GM12872 (cell line): ENCODE data around the gene PLXNA4.

ENCODE experiments used
- TF ChIP-seq, protein P1 (sequence below): IDR thresholded peaks from 3 replicates; pipeline ENCODE4 v1.5.1; 2011; ENCODE audit warnings: low read depth, mild to moderate bottlenecking, low read length, moderate library complexity; ENCODE audit not compliant: insufficient read depth

The PLXNA4 gene

DNA sequence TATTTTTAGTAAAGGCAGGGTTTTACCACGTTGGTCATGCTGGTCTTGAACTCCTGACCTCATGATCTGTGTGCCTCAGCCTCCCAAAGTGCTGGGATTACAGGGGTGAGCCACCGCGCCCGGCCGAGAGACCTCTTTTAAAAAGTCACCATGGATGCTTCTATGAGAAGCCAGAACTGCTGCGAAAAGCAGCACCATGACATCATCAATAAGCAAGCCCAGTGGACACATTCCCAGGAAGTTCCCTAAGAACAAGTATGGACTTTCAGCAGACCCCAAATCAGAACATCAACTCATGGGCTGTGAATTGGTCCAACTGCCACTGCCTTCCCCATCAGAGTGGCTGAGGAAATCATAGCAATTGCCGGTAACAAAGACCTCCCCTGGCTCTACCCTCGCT lies 93.4 kb downstream of the PLXNA4 start:
- TF ChIP-seq, protein P1, sequence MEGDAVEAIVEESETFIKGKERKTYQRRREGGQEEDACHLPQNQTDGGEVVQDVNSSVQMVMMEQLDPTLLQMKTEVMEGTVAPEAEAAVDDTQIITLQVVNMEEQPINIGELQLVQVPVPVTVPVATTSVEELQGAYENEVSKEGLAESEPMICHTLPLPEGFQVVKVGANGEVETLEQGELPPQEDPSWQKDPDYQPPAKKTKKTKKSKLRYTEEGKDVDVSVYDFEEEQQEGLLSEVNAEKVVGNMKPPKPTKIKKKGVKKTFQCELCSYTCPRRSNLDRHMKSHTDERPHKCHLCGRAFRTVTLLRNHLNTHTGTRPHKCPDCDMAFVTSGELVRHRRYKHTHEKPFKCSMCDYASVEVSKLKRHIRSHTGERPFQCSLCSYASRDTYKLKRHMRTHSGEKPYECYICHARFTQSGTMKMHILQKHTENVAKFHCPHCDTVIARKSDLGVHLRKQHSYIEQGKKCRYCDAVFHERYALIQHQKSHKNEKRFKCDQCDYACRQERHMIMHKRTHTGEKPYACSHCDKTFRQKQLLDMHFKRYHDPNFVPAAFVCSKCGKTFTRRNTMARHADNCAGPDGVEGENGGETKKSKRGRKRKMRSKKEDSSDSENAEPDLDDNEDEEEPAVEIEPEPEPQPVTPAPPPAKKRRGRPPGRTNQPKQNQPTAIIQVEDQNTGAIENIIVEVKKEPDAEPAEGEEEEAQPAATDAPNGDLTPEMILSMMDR = no peak

DNA sequence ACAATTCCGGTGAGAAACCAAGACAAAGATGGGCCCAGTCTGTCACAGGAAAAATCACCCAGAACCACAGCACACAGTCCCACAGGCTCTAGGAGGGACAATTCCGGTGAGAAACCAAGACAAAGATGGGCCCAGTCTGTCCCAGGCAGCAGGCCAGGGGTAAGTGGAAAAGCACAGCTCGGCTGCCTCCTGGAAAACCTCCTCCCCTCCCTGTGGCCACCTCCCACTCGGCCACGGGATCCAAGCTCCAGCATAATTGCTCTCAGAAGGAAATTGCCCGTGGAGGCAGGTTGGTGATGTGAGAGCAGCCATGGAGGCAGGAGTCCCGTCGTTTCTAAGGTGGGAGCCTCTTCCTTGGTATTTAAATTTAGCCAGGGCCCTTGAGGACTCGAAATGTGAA lies 95.7 kb downstream of the PLXNA4 start:
- TF ChIP-seq, protein P1 = no peak

DNA sequence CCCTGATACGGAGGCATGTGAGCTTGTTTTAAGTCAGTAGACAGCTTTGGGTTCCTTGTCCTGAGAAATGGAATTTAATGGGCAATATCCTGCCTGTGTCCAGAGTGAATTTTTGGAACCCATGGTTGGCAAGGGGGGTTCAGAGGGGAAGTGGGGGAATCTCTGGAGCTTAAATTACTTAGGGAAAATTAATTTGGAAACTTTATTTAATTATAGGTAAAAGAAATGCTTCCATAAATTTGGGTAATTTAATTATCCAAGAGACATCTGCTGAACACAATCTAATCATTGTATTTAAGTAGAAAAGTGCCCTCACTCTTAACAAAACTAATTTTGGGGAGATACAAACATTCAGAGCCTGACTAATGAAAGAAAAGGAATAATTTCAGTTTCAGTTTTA lies 99.7 kb downstream of the PLXNA4 start:
- TF ChIP-seq, protein P1 = no peak

DNA sequence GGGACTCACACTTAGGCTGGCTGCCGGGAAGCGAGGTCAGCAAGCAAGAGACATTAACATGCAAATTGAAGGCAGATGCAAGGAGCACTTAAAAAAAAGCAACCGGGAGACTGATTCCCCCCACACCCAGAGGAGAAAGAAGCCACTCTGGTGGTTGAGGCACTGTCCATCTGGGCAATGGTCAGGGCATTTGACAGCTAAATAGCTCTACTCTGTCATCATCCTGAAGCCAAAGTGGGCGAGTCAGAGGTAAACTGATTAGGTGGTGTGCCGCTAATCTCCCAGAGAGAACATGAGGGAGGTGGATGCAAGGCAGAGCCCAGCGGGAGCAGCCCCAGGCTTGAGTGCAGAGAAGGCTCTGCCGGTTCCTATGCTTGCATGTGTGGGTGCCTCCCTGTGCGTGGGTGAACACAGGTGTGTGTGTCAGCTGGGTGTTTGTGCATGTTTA lies 100.6 kb downstream of the PLXNA4 start:
- TF ChIP-seq, protein P1 = no peak

DNA sequence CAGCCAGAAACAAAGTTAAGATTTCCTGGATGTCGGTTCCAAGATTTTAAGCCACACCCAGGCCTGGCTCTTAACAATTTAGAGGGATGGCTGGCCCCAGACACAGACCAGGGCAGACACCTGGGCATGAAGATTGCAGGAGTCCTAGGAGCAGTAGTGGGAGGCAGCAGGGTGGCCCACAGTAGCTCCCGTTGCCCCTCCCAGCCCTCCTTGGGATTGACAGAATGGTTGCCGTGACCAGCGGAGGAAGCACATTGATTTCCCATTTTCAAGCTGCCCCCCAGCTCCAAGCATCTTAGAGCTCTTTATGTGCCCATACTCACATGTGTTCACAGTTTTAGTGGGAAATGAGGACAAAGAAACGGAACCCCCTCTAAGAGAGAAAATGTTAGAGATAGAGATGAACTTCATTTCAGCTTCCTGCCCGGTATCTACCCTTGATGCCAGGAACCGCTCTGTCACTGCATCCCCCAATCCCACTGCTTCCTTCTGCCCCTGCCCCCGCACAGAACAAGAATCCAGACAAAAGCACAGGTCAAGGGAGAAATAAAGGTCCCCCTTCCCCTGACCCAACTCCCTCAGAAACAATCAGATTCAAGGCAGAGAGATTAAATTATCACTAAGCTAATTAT lies 101.1 kb downstream of the PLXNA4 start:
- TF ChIP-seq, protein P1 = no peak

DNA sequence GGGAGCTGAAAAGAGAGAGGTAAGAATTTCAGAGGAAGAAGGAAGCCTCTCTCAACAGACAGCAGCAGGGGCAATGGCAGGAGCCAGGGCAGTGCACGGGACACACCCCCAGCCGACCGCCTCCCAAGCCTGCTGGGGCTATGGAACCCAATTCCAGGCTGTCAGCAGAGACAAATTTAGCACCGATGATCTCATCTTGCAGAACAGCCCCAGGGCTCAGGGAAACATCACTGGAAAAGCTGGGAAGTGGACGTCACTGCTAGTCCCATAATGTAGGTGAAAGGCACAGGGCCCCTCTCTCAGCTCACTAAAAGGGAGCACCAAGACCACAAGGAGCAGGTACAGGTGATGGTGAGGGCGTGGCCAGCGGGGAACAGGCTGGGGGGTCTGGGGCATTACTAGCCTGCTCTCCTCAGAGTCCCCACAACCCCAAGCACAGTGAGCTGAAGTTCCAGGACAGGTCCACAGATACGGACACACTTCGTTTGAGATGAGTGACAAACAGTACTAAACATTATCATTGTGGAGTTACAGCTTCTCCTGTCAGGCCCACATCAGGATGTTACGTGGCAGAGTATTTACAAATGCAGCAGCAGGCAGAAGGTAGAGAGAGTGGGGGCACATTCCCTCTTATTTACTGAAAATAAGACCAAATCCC lies 103.7 kb downstream of the PLXNA4 start:
- TF ChIP-seq, protein P1 = no peak

DNA sequence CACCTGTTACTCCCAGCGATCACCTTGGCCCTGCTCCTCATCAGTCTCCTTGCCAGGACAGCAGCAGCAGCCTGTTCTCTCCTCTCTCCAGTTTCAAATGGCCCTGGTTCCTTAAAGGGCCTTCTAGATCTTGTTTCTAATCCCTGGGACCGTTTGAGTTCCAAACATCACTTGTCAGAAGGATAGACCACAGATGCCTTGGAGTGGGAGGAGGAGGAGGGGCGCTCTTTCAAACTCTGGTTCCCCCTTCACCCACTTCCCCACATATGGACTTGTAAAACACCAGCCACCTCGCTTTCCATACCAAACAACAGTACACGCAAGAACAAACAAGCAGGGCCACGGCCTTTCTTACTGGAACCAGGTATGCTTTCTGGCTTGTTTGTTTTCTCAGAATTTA lies 104.8 kb downstream of the PLXNA4 start:
- TF ChIP-seq, protein P1 = no peak
